ENCODE results near the gene TMPRSS6.

TMPRSS6 gene

GRCh38 chr22:37018815-37019308 lies 90.7 kb downstream of the TMPRSS6 start:
- peak; percentile 52 for DNase-seq (ENCODE audit: low read depth, low spot score)
- TF ChIP-seq, protein P1, sequence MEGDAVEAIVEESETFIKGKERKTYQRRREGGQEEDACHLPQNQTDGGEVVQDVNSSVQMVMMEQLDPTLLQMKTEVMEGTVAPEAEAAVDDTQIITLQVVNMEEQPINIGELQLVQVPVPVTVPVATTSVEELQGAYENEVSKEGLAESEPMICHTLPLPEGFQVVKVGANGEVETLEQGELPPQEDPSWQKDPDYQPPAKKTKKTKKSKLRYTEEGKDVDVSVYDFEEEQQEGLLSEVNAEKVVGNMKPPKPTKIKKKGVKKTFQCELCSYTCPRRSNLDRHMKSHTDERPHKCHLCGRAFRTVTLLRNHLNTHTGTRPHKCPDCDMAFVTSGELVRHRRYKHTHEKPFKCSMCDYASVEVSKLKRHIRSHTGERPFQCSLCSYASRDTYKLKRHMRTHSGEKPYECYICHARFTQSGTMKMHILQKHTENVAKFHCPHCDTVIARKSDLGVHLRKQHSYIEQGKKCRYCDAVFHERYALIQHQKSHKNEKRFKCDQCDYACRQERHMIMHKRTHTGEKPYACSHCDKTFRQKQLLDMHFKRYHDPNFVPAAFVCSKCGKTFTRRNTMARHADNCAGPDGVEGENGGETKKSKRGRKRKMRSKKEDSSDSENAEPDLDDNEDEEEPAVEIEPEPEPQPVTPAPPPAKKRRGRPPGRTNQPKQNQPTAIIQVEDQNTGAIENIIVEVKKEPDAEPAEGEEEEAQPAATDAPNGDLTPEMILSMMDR (IDR thresholded peaks at IDR 0.05; ENCODE audit: low read depth, low read length) = no peak
- in situ Hi-C loops (cut with HindIII; ENCODE audit: low sequenced_read_pairs) = no loop called here
- peak overlapping the region; percentile 62 for H3K4me3 ChIP-seq (ENCODE audit: low read depth, low read length)

DNA sequence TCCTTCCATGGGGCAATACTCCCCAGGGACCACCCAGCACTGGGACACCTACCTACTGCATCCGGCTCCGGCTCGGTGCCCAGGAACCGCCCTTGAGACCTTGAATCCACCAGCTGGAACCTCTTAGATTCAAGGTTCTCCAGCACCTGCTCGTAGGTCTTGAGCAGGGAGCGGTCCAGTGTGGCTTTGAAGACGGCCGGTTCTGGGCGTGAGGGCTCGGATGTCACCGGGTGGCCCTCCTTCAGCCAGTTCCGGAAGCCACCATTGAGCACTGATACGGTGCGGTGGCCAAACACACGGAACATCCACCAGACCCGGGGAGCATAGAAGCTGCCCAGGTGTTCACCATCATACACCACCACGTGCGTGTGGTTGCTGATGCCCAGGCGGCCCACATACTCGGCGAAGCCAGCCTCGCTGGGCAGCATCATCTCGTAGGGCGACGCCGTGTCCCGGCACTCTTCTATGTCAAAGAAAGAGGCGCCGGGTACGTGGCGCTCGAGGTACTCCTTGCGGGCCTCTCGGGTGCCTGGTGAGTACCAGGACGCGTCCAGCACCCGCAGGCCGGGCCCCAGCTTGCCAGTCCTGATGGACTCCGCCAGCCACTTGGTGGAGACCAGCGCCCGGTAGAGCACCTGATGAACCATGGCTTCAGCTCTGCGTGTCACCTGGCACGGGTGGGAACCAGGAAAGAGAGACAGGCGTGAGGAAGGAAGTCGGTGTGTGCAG lies 91.3 kb downstream of the TMPRSS6 start:
- peak; percentile 5 for DNase-seq (ENCODE audit: low read depth, low spot score)
- H3K4me3 ChIP-seq (ENCODE audit: low read depth, low read length) = peak overlapping the region; percentile 62
- TF ChIP-seq, protein P1 (IDR thresholded peaks at IDR 0.05; ENCODE audit: low read depth, low read length) = no peak
- in situ Hi-C loops (cut with HindIII; ENCODE audit: low sequenced_read_pairs) = no loop called here

GRCh38 chr22:37017356-37017755 lies 92.2 kb downstream of the TMPRSS6 start:
- in situ Hi-C loops (cut with HindIII; ENCODE audit: low sequenced_read_pairs) = no loop called here
- TF ChIP-seq, protein P1 (IDR thresholded peaks at IDR 0.05; ENCODE audit: low read depth, low read length) = no peak

GRCh38 chr22:37016134-37016910 lies 93.2 kb downstream of the TMPRSS6 start:
- no peak overlapping the region for H3K4me3 ChIP-seq (ENCODE audit: low read depth, low read length)
- TF ChIP-seq, protein P1 (IDR thresholded peaks at IDR 0.05; ENCODE audit: low read depth, low read length) = no peak
- DNase-seq (ENCODE audit: low read depth, low spot score) = no peak
- in situ Hi-C loops (cut with HindIII; ENCODE audit: low sequenced_read_pairs) = no loop called here

More at GRCh38 chr22:37017356-37017755, 92.2 kb downstream of the TMPRSS6 start:
- no peak for DNase-seq (ENCODE audit: low read depth, low spot score)
- H3K4me3 ChIP-seq (ENCODE audit: low read depth, low read length) = no peak overlapping the region

DNA sequence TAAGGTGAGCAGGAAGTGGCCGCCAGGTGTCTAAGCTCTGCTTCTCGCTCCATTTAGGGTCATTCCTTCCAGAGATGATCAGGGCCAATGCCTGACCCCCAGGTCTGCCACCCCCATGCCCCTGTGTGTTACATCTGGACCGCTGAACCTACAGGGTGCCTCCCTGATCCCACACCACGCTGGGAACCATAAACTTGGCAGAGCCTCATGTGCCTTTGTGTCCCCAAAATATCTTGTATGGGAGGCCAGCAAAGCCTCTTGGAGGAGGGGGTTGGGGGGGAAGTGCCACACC lies 94.0 kb downstream of the TMPRSS6 start:
- in situ Hi-C loops (cut with HindIII; ENCODE audit: low sequenced_read_pairs) = no loop called here
- H3K4me3 ChIP-seq (ENCODE audit: low read depth, low read length) = no peak overlapping the region
- DNase-seq (ENCODE audit: low read depth, low spot score) = no peak
- TF ChIP-seq, protein P1 (IDR thresholded peaks at IDR 0.05; ENCODE audit: low read depth, low read length) = no peak
